NOMO-1 (cell line): ENCODE measurements around the gene CLCA4.
"Not testable (repeated sequence)": the region's sequence is repeated elsewhere in the genome, so short reads cannot be mapped to it uniquely, and the experiment has no call there.

Experiments used
- DNase-seq, 2 experiments: peaks; one replicate each; lab custom pipeline; 2025; ENCODE audit not compliant: unreplicated experiment in 2 of 2; lab: John Stamatoyannopoulos, UW

Gene CLCA4

GRCh38 chr1:86546787-86547221 is at the start of gene CLCA4:
TSS of gene CLCA4 (plus strand) at chr1:86547078. CDS start at chr1:86547120, 42 bp downstream.
- DNase-seq, result no peak

- no peak for DNase-seq
Observed at GRCh38 chr1:86498281-86498680, 48.6 kb upstream of the CLCA4 start.

- peak; percentile 37 to 68 for DNase-seq
Observed at GRCh38 chr1:86499987-86500593, 46.8 kb upstream of the CLCA4 start.

GRCh38 chr1:86500714-86501113 is 46.2 kb upstream of the CLCA4 start:
- DNase-seq, result no peak

GRCh38 chr1:86502125-86502646 is 44.7 kb upstream of the CLCA4 start:
- not testable (repeated sequence) for DNase-seq

GRCh38 chr1:86502721-86503405 is 44.0 kb upstream of the CLCA4 start:
- no peak for DNase-seq

GRCh38 chr1:86503406-86504136 is 43.3 kb upstream of the CLCA4 start:
- DNase-seq, result no peak

- DNase-seq, result no peak
Observed at GRCh38 chr1:86504137-86504479, 42.8 kb upstream of the CLCA4 start.

- DNase-seq, result no peak
Observed at GRCh38 chr1:86504895-86505563, 41.8 kb upstream of the CLCA4 start.

- no peak for DNase-seq
Observed at GRCh38 chr1:86505564-86505902, 41.3 kb upstream of the CLCA4 start.

- peak in 1 of 2 experiments; percentile 9 for DNase-seq
Observed at GRCh38 chr1:86507935-86508582, 38.8 kb upstream of the CLCA4 start.

- no peak for DNase-seq
Observed at GRCh38 chr1:86508583-86508969, 38.3 kb upstream of the CLCA4 start.

GRCh38 chr1:86515597-86515996 is 31.3 kb upstream of the CLCA4 start:
- DNase-seq, result no peak

GRCh38 chr1:86516335-86516734 is 30.5 kb upstream of the CLCA4 start:
- DNase-seq, result no peak

- no peak for DNase-seq
Observed at GRCh38 chr1:86517336-86517735, 29.5 kb upstream of the CLCA4 start.

- no peak for DNase-seq
Observed at GRCh38 chr1:86520789-86521521, 25.9 kb upstream of the CLCA4 start.

- no peak for DNase-seq
Observed at GRCh38 chr1:86521522-86521891, 25.4 kb upstream of the CLCA4 start.

- no peak for DNase-seq
Observed at GRCh38 chr1:86522240-86522639, 24.6 kb upstream of the CLCA4 start.

- no peak for DNase-seq
Observed at GRCh38 chr1:86523670-86524354, 23.1 kb upstream of the CLCA4 start.

- DNase-seq, result no peak
Observed at GRCh38 chr1:86527306-86527705, 19.6 kb upstream of the CLCA4 start.
